Measurements from ENCODE around the gene MYLK. TPM values are rescaled to one million over a fixed set of nuclear protein-coding genes. Genes with fewer than 3 reads are reported as not detected.

The MYLK gene
- polyA plus RNA-seq, 1 donor, result 132 TPM

- no peak for DNase-seq
Measured at GRCh38 chr3:123880998-123881561, 3.1 kb downstream of the MYLK start.

GRCh38 chr3:123878807-123879206, 5.3 kb downstream of the MYLK start:
- no peak for DNase-seq

GRCh38 chr3:123877965-123878364, 6.2 kb downstream of the MYLK start:
- DNase-seq, result no peak

GRCh38 chr3:123877466-123877865, 6.7 kb downstream of the MYLK start:
- no peak for DNase-seq

GRCh38 chr3:123876858-123877257, 7.3 kb downstream of the MYLK start:
- DNase-seq, result no peak

GRCh38 chr3:123872621-123873020, 11.5 kb downstream of the MYLK start:
- DNase-seq, result no peak

GRCh38 chr3:123871946-123872345, 12.2 kb downstream of the MYLK start:
- DNase-seq, result no peak

- no peak for DNase-seq
Measured at GRCh38 chr3:123870033-123870432, 14.1 kb downstream of the MYLK start.

GRCh38 chr3:123869165-123869564, 15.0 kb downstream of the MYLK start:
- no peak for DNase-seq

- no peak for DNase-seq
Measured at GRCh38 chr3:123864706-123865105, 19.4 kb downstream of the MYLK start.

GRCh38 chr3:123862152-123862551, 22.0 kb downstream of the MYLK start:
- no peak for DNase-seq

GRCh38 chr3:123861081-123861836, 22.9 kb downstream of the MYLK start:
- no peak for DNase-seq

GRCh38 chr3:123859177-123859576, 25.0 kb downstream of the MYLK start:
- DNase-seq, result no peak

GRCh38 chr3:123854905-123855304, 29.2 kb downstream of the MYLK start:
- DNase-seq, result no peak

- no peak for DNase-seq
Measured at GRCh38 chr3:123853686-123854372, 30.3 kb downstream of the MYLK start.

- DNase-seq, result no peak
Measured at GRCh38 chr3:123847209-123847608, 36.9 kb downstream of the MYLK start.

GRCh38 chr3:123843668-123844067, 40.5 kb downstream of the MYLK start:
- DNase-seq, result no peak

GRCh38 chr3:123842711-123843110, 41.4 kb downstream of the MYLK start:
- no peak for DNase-seq

- DNase-seq, result no peak
Measured at GRCh38 chr3:123841476-123842238, 42.5 kb downstream of the MYLK start.

- DNase-seq, result no peak
Measured at GRCh38 chr3:123840961-123841360, 43.2 kb downstream of the MYLK start.

GRCh38 chr3:123837858-123838257, 46.3 kb downstream of the MYLK start:
- no peak for DNase-seq

- DNase-seq, result no peak
Measured at GRCh38 chr3:123834631-123835030, 49.5 kb downstream of the MYLK start.

GRCh38 chr3:123833398-123833785, 50.7 kb downstream of the MYLK start:
- DNase-seq, result no peak

Measured in left kidney (tissue), 2 donors.